ENCODE data around the gene ERFL. TPM values are rescaled to one million over a fixed set of nuclear protein-coding genes. Genes with fewer than 3 reads are reported as not detected.

ERFL gene
- total RNA-seq, 2 donors from 2014 or later = 0.67 TPM

DNA sequence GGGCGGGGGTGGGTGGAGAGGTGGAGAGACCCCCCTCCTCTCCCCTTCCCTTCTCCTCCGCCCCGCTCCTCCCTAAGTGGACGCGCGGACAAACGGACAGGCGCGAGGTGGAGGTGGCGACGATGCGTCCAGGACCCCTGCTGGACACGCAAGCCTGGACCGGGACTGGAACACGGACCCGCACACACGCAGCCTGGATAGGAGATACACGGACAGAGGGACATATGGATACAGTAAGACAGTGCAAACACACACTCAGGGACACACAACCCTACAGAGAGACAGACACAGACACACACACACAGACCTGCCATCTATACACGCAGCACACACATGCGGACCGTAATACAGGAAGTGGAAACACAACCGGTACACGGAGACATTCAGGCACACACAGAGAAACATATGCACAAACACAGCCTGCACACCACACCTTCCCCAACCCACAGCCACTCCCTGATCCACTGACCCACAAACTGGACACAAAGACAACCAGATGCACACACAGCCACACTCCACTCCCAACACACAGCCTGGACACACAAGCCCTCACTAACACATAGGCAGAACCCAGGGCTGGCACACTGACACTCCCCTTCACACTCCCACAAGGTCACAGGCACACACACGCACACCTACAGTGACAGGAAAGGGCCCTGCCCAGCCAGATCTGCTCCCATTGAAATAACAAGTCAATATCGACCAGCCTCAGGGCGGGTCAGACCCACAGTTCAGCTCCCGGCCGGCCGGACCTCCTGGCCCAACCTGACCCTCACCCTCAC lies 696 bp upstream of the ERFL start:
- peaks cover 7 to 9% of the 10 kb centered on the region in 2 donors for H3K27me3 Mint-ChIP-seq
- no peaks in the 10 kb centered on the region for H3K9me3 Mint-ChIP-seq
- H3K4me3 Mint-ChIP-seq = peak overlapping the region; percentile 87
- ATAC-seq (peak; percentile 34 to 60), DNase-seq (ENCODE audit: low spot score) (no peak)
- H3K36me3 Mint-ChIP-seq = no peaks in the 10 kb centered on the region
- peaks cover 20 to 27% of the 10 kb centered on the region in 2 donors for H3K4me1 Mint-ChIP-seq (ENCODE audit: low read depth in 2 of 2)
- H3K27ac Mint-ChIP-seq = peak overlapping the region in 1 of 2 donors; percentile 69

DNA sequence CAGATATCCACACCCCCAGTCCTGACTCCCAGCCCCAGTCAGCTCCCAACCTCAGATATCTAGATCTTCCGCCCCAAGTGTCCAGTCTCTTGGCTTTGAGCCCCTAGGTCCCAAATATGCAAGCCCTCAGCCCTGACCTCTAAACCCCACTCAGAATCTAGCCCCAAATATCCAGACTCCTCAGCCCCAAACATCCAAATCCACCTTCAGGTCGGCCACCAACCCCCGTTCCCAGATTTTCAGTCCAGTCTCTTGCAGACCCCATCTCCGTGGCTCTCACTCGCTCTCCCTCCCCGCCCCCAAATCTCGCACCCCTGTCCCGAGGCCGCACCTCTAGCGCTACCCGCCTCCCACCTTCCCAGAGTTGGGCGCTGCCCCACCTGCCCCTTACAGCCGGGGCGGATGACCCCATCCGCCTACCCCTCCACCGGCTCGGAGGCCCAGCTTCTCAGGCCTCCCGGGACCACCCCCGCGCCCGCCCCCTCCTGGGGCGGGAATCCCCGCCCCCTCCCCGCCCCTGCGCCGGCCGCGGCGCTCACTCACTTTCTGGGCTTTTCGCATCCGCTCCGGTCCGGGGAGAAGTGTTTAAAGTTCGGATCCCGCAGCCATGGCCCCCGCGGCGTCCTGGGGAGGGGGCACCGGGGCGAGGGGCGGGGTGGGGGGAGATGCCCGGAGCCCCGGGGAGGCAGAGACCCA lies 604 bp downstream of the ERFL start:
- no peak for DNase-seq (ENCODE audit: low spot score)

DNA sequence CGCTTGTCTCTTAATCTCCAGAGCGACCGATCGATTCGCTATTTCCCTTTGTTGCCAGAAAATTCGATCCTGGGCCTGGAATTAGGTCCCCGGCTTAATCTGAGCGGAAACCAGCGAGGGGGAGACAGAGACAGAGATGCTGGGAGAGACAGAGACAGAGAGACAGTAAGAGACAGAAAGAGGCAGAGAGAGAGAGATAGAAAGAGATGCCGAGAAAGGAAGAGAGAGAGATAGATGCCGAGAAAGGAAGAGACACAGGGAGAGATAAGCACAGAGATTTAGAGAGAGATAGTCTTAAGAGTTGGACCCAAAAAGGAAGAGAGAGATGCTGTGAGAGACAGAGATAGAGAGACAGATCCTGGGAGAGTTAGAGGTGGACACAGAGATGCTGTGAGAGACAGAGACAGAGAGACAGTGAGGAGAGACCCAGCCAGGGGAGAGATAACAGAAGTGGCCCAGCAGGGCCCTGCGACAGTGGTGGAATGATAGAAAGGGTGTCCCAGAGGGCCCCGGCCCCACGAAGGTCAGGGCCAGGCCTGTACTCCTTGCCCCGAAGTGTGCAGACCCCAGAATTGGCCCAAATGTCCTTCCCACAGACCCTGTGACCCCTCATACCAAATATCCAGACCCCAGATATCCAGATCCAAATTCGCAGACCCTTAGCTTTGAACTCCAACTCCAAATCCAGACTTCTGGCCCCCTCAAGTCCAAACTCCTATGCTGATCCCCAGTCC lies 1.3 kb downstream of the ERFL start:
- DNase-seq (ENCODE audit: low spot score) = no peak
- Mint-ChIP-seq H3K27me3 (peaks cover 20 to 24% of the 10 kb centered on the region in 2 donors), H3K27ac (no peak overlapping the region), H3K4me3 (no peak overlapping the region), H3K9me3 (no peaks in the 10 kb centered on the region), H3K36me3 (no peaks in the 10 kb centered on the region), H3K4me1 (ENCODE audit: low read depth in 2 of 2) (peaks cover 26 to 29% of the 10 kb centered on the region in 2 donors)
- no peak for ATAC-seq

More for the DNA sequence above, 604 bp downstream of the ERFL start:
- H3K4me1 Mint-ChIP-seq (ENCODE audit: low read depth in 2 of 2) = peaks cover 21 to 24% of the 10 kb centered on the region in 2 donors
- H3K36me3 Mint-ChIP-seq = no peaks in the 10 kb centered on the region
- H3K27ac Mint-ChIP-seq = no peak overlapping the region
- peak overlapping the region; percentile 88 for H3K4me3 Mint-ChIP-seq
- ATAC-seq = peak; percentile 41 to 55
- H3K9me3 Mint-ChIP-seq = no peaks in the 10 kb centered on the region
- peaks cover 15 to 18% of the 10 kb centered on the region in 2 donors for H3K27me3 Mint-ChIP-seq

DNA sequence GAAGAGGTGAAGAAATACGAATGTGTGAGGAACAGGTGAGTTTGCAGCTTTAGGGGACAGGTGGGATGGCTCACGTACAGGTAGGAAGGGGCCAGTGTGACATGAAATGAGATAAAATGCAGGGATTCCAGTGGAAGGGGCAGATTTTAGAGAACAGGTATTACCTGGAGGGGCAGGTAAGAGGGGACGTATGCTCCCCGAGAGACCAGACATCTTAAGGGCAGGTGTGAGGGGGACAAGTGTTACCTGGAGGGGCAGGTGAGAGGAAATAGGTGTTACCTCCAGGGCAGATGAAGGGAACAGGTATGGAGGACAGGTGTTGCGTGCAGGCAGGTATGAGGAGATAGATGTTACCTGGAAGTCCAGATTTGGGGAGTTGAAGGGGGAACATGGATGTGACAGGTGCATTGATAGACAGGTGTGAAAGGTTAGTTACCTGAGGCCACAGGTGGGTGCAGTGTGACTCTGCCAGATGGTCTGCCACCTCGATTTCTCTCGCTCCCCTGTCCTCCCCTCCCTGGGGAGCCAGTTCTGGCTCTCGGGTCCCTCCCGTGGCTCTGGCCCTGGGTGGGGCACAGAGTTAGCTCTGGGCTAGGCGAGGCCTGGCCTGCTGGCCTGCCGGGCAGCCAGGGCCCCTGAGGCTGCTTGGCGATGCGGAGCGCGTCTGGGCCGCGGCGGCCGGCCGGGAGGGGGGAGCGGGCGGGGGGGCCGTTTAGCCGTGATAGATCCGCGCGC lies 2.1 kb downstream of the ERFL start:
- H3K27ac Mint-ChIP-seq = no peak overlapping the region
- no peak overlapping the region for H3K4me3 Mint-ChIP-seq
- no peak for DNase-seq (ENCODE audit: low spot score)
- no peaks in the 10 kb centered on the region for H3K36me3 Mint-ChIP-seq
- H3K9me3 Mint-ChIP-seq = no peaks in the 10 kb centered on the region
- no peak for ATAC-seq
- H3K4me1 Mint-ChIP-seq (ENCODE audit: low read depth in 2 of 2) = peaks cover 30 to 32% of the 10 kb centered on the region in 2 donors
- H3K27me3 Mint-ChIP-seq = peaks cover 23 to 31% of the 10 kb centered on the region in 2 donors

DNA sequence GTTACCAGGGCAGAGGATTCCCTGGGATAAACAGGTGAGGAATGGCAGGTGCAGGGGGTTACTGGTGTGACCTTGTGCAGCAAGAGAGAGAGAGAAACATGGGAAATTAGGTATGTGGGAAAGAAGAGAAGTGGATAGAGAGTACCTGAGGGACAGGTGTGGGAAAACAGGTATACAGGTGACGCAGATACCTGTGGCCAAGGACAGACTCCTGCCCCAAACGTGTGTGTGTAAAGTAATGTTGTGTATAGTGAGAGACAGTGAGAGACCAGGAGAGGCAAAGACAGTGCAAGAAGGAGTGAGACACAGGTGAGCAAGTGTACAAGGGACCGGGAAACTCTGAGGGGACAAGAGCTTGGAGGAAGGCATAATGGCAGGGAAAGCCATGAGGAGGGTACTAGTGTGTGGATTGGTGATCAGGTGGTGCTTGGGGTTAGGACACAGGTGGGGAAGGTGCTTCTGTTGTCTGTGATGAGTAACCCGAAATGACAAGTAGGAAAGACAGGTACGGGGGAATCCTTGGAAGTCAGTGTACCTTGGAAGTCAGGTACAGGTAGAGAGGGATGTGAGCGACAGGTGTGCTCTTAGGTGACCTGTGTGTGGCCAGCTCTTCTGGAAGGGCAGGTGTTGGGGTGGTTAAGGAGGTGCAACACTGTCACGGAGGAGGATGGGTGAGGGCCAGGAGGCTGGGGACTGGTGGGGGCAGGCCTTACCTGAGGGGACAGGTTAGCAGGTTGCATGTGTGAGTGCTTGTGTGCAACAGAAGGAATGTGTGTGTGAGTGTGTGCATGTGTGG lies 2.8 kb downstream of the ERFL start:
- Mint-ChIP-seq H3K9me3 (no peaks in the 10 kb centered on the region), H3K4me3 (no peak overlapping the region), H3K4me1 (ENCODE audit: low read depth in 2 of 2) (peaks cover 30 to 32% of the 10 kb centered on the region in 2 donors), H3K36me3 (no peaks in the 10 kb centered on the region), H3K27ac (no peak overlapping the region), H3K27me3 (peaks cover 21 to 34% of the 10 kb centered on the region in 2 donors)
- DNase-seq (ENCODE audit: low spot score) (no peak), ATAC-seq (no peak)

DNA sequence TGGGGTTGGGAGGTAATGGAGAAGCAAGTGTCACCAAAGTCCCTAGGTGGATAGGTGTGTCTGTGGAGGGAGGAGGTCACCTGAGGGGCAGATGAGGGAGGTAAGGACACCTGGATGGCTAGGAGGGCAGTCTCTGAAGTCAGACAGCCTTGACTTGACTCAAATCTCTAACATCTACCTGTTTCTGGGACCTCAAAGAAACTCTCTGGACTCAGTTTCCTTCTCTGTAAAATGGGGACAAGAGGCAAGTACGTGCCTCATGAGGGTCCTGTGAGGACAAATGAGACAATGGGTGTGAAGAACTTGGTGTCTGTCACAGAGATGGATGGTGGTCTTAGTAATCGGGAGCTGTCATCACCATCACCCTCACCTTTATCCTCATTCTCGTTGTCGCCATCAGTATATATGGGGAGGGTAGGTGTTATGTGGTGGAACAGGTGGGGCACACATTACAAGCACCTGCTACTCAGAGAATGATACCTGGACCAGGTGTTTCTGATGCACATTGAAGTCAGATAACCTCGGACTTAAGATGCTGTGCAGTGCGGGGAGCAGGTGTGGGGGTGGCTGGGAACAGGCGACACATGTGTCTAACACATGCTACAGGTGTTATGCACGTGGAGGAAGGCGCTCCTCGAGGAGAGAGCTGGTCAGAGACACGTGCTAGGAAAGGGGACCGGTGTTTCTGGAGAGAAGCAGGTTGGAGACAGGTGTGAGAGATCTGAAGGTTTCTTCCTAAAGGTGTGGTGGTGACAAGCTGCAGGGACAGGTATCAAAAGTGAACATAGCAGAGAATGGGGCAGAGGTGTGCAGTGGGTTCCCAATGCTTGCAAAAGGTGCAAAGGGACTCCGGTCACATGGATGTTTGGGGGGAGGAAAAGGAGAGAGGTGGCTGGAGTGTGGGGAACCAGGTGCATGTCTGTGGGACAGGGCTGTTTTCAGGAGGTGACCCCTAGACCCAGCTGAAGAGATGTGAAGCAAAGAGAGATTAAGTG lies 3.8 kb downstream of the ERFL start:
- no peak overlapping the region for H3K4me3 Mint-ChIP-seq
- no peak for ATAC-seq
- H3K27ac Mint-ChIP-seq = no peak overlapping the region
- peaks cover 20 to 34% of the 10 kb centered on the region in 2 donors for H3K27me3 Mint-ChIP-seq
- peaks cover 24 to 27% of the 10 kb centered on the region in 2 donors for H3K4me1 Mint-ChIP-seq (ENCODE audit: low read depth in 2 of 2)
- H3K9me3 Mint-ChIP-seq = no peaks in the 10 kb centered on the region
- DNase-seq (ENCODE audit: low spot score) = no peak
- no peaks in the 10 kb centered on the region for H3K36me3 Mint-ChIP-seq

DNA sequence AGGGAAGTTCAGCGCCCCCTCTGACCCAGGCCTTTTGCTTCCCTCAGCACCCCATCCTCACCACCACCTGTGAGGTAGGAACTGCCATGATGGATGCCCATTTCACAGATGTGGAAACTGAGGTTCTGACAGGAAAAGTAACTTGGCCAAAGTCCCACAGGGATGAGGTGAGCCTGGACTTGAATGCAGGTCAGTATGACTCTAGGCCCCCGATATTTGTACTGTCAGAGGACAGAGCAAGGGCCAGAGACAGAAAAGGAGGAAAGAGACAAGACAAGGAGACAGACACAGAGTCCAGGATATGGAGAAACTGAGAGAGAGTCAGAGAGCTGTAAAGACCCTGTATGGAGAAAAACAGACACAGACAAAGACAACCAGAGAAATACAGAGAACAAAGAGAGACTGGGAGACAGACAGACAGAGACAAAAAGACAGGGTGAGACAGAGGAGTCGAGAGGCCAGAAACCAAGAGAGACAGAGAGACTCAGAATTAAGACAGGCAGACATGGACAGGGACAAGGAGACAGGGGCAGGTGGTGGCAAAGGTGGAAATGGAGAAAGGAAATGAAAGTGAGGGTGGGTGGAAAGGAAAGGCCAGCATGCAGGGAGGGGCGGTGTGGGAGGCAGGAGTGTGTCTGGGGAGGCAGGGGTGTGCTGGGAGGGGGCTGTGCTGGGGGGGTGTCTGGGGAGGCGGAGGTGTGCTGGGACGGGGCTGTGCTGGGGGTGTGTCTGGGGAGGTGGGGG lies 5.0 kb downstream of the ERFL start:
- no peak overlapping the region for H3K27ac Mint-ChIP-seq
- DNase-seq (ENCODE audit: low spot score) (no peak), ATAC-seq (no peak)
- no peak overlapping the region for H3K4me3 Mint-ChIP-seq
- no peaks in the 10 kb centered on the region for H3K9me3 Mint-ChIP-seq
- H3K27me3 Mint-ChIP-seq = peaks cover 15 to 27% of the 10 kb centered on the region in 2 donors
- H3K36me3 Mint-ChIP-seq = no peaks in the 10 kb centered on the region
- H3K4me1 Mint-ChIP-seq (ENCODE audit: low read depth in 2 of 2) = peaks cover 17 to 19% of the 10 kb centered on the region in 2 donors

DNA sequence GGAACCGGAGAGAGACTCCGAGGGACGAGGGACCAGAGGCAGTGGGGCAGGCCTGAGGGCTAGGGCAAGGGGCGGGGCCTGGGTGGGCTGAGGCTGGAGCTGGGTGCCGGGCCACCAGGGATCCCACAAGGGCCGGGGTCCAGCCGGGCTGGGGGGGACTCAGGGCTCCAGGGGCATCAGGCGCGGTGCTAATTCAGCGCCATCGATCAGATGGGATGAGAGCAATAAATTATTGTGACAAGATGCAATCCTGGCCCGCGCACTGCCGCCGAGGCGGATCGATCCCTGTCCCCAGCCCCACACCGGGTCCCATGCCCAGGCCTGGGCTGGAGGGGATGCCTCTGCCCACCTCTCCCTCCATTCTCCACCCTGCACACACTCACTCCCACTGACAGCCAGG lies 5.7 kb downstream of the ERFL start:
- no peak overlapping the region for H3K4me3 Mint-ChIP-seq
- DNase-seq (ENCODE audit: low spot score) (no peak), ATAC-seq (no peak)
- H3K27ac Mint-ChIP-seq = peak overlapping the region in 1 of 2 donors; percentile 28
- no peaks in the 10 kb centered on the region for H3K9me3 Mint-ChIP-seq
- peaks cover 15 to 27% of the 10 kb centered on the region in 2 donors for H3K27me3 Mint-ChIP-seq
- H3K36me3 Mint-ChIP-seq = no peaks in the 10 kb centered on the region
- peaks cover 14 to 19% of the 10 kb centered on the region in 2 donors for H3K4me1 Mint-ChIP-seq (ENCODE audit: low read depth in 2 of 2)

DNA sequence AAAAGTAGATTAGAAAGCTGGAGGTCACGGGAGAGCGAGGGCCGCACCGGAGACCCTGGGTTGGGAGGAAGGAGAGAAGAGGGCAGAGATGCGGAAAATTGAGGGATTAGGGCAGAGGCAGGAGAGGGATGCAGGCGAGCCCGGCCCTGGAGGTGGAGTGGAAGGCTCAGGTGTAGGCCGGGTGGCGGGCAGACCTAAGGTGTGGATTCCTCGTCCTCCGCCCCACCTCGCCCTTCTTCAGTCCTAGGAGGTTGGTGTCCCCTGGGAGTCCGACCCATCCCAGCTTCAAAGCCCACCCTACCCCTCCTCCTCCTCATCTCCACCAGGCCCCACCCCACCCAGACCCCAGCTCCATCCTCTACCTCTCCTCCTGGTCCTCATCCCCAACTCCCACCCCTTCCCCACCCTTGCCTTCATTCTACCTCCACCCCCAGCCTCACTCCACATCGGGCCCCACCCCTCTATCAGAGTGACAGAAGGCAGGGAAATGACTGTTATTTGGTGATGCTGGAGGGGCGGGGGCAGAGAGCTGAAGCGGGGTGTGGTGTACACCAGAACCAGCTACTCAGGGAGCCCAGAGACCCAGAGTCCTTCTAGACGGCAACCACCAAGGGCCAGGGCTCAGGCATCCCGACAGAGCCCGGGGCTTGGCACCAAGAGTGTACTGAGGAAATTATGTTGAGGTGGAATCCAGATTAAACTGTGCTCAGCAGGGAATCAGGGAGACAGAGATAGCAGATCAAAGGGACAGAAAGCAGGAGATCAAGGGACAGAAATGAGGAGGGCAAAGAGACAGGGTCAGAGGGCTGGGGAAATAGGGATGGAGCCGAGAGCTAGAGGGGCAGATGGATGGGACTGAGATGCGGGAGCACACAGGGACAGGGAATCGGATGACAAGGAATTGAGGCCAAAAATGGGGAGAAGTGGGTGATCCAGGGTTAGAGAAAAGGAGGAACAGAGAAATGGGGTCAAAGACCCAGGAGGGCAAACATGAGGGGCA lies 6.4 kb downstream of the ERFL start:
- peak overlapping the region in 1 of 2 donors; percentile 28 for H3K27ac Mint-ChIP-seq
- H3K4me1 Mint-ChIP-seq (ENCODE audit: low read depth in 2 of 2) = peaks cover 14 to 19% of the 10 kb centered on the region in 2 donors
- H3K27me3 Mint-ChIP-seq = peaks cover 15 to 27% of the 10 kb centered on the region in 2 donors
- no peaks in the 10 kb centered on the region for H3K36me3 Mint-ChIP-seq
- no peaks in the 10 kb centered on the region for H3K9me3 Mint-ChIP-seq
- DNase-seq (ENCODE audit: low spot score) (no peak), ATAC-seq (no peak)
- H3K4me3 Mint-ChIP-seq = no peak overlapping the region

DNA sequence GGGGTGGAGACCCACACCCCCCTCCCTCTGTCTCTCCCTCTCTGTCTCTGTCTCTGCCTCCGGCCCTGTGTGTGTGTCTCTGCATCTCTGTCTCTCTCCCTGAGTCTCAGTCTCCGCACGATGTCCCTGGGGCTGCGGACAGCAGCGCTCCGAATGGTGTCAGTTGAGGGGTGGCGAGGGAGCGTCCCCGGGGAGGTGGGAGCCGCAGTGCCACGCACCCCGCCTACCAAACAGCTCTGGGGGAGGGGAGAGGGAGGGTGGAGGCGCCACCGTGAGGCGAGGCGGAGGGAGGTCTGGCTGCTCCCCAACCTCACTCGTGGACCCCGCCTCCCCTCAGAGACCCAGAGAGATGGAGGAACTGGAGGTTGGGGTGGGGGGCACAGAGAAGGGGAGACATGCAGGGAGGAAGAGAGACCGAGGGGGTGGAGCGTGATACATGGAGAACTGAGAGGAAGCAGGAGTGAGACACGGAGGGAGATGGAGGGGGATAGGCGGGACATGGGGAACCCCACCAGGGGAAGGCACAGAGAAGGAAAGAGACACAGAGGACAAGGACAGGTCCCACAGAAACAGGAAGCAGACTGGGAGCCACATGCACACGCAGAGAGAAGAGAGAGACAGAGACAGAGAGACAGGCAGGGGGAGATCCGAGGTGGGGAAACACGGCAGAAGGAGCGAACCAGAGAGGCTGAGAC lies 7.2 kb downstream of the ERFL start:
- Mint-ChIP-seq H3K36me3 (no peaks in the 10 kb centered on the region), H3K27me3 (peaks cover 15 to 27% of the 10 kb centered on the region in 2 donors), H3K4me3 (no peak overlapping the region), H3K27ac (peak overlapping the region in 1 of 2 donors; percentile 22), H3K9me3 (no peaks in the 10 kb centered on the region), H3K4me1 (ENCODE audit: low read depth in 2 of 2) (peaks cover 14 to 19% of the 10 kb centered on the region in 2 donors)
- ATAC-seq = no peak
- no peak for DNase-seq (ENCODE audit: low spot score)
